Liver (tissue), 9 donors: ENCODE measurements around the gene BBS10. TPM values are rescaled to one million over a fixed set of nuclear protein-coding genes. Genes with fewer than 3 reads are reported as not detected.

Experiments used
- DNase-seq: peaks from one replicate; pipeline ENCODE4 v3.0.0-alpha.2; 2017; ENCODE audit warnings: low spot score
- H3K27ac ChIP-seq, 2 donors: one replicate each; pipeline ENCODE4 v1.7.0; 2013; ENCODE audit warnings: inconsistent platforms in 2 of 2, low read length in 2 of 2, control low read depth in 1 of 2, low read depth in 1 of 2, mild to moderate bottlenecking in 1 of 2
- H3K27me3 ChIP-seq, 4 donors: one replicate each; pipeline versions ENCODE4 v1.6.1 to v1.7.0; 2013; ENCODE audit warnings: low read length in 3 of 4, inconsistent platforms in 1 of 4, mild to moderate bottlenecking in 1 of 4, moderate library complexity in 1 of 4; ENCODE audit not compliant: control insufficient read depth in 4 of 4, insufficient read depth in 4 of 4
- H3K36me3 ChIP-seq, 4 donors: one replicate each; pipeline versions ENCODE4 v1.6.1 to v1.7.0; 2013; ENCODE audit warnings: low read length in 3 of 4, mild to moderate bottlenecking in 3 of 4, low read depth in 1 of 4, moderate library complexity in 1 of 4; ENCODE audit not compliant: control insufficient read depth in 4 of 4, insufficient read depth in 3 of 4
- H3K4me1 ChIP-seq, 4 donors: one replicate each; pipeline versions ENCODE4 v1.6.1 to v1.7.0; 2013; ENCODE audit warnings: low read length in 3 of 4, mild to moderate bottlenecking in 3 of 4, moderate library complexity in 1 of 4; ENCODE audit not compliant: control insufficient read depth in 4 of 4, insufficient read depth in 4 of 4
- H3K4me3 ChIP-seq, 3 donors: one replicate each; pipeline versions ENCODE4 v1.6.1 to v1.7.0; 2013; ENCODE audit warnings: low read length in 3 of 3, control low read depth in 1 of 3, low read depth in 1 of 3, mild to moderate bottlenecking in 1 of 3
- H3K9ac ChIP-seq, 2 donors: one replicate each; pipeline ENCODE4 v1.7.0; 2013; ENCODE audit warnings: low read length in 2 of 2, mild to moderate bottlenecking in 2 of 2, moderate library complexity in 2 of 2, control low read depth in 1 of 2, low read depth in 1 of 2
- H3K9me3 ChIP-seq, 4 donors: one replicate each; pipeline versions ENCODE4 v1.6.1 to v1.7.0; 2013; ENCODE audit warnings: low read length in 3 of 4; ENCODE audit not compliant: control insufficient read depth in 4 of 4
- ATF3 ChIP-seq: IDR thresholded peaks from 2 replicates; pipeline ENCODE4 v1.6.1; 2016; ENCODE audit warnings: antibody characterized with exemption
- CTCF ChIP-seq: fragments of 150-350 bp; IDR thresholded peaks from 2 replicates; pipeline ENCODE4 v1.5.1; 2017; ENCODE audit warnings: improper control_type of control experiment, low read depth, low read length; ENCODE audit not compliant: missing input control
- EGR1 ChIP-seq, 2 donors: IDR thresholded peaks; 2 replicates each; pipeline ENCODE4 v1.6.1; 2016 to 2018; ENCODE audit warnings: antibody characterized with exemption in 2 of 2, low read depth in 2 of 2
- FOXA1 ChIP-seq: IDR thresholded peaks from 2 replicates; pipeline ENCODE4 v1.6.1; 2016; ENCODE audit warnings: antibody characterized with exemption
- FOXA2 ChIP-seq: IDR thresholded peaks from 2 replicates; pipeline ENCODE4 v1.6.1; 2016; ENCODE audit warnings: antibody characterized with exemption
- GABPA ChIP-seq, 2 donors: IDR thresholded peaks in 1 of 2; conservative IDR thresholded peaks in 1 of 2; 2 replicates each; pipeline ENCODE4 v1.6.1; 2016; ENCODE audit warnings: antibody characterized with exemption in 2 of 2, mild to moderate bottlenecking in 1 of 2, moderate library complexity in 1 of 2
- HNF4A ChIP-seq, 2 donors: conservative IDR thresholded peaks; 2 replicates each; pipeline ENCODE4 v1.6.1; 2016; ENCODE audit warnings: antibody characterized with exemption in 2 of 2, mild to moderate bottlenecking in 2 of 2
- HNF4G ChIP-seq: IDR thresholded peaks from 2 replicates; pipeline ENCODE4 v1.6.1; 2016; ENCODE audit warnings: antibody characterized with exemption
- JUND ChIP-seq, 2 donors: IDR thresholded peaks; 2 replicates each; pipeline ENCODE4 v1.6.1; 2016; ENCODE audit warnings: antibody characterized with exemption in 2 of 2
- MAX ChIP-seq: IDR thresholded peaks from 2 replicates; pipeline ENCODE4 v1.6.1; 2016; ENCODE audit warnings: antibody characterized with exemption
- NR2F2 ChIP-seq: IDR thresholded peaks from 2 replicates; pipeline ENCODE4 v1.6.1; 2016; ENCODE audit warnings: antibody characterized with exemption
- RAD21 ChIP-seq, 2 donors: IDR thresholded peaks; 2 replicates each; pipeline ENCODE4 v1.6.1; 2016; ENCODE audit warnings: antibody characterized with exemption in 2 of 2, mild to moderate bottlenecking in 2 of 2
- REST ChIP-seq: IDR thresholded peaks from 2 replicates; pipeline ENCODE4 v1.6.1; 2016; ENCODE audit warnings: antibody characterized with exemption, mild to moderate bottlenecking
- RXRA ChIP-seq, 2 donors: IDR thresholded peaks; 2 replicates each; pipeline ENCODE4 v1.6.1; 2017 to 2018; ENCODE audit warnings: antibody characterized with exemption in 2 of 2, mild to moderate bottlenecking in 1 of 2
- SP1 ChIP-seq: IDR thresholded peaks from 2 replicates; pipeline ENCODE4 v1.6.1; 2018; ENCODE audit warnings: antibody characterized with exemption, mild to moderate bottlenecking
- TAF1 ChIP-seq: conservative IDR thresholded peaks from 2 replicates; pipeline ENCODE4 v1.6.1; 2016; ENCODE audit warnings: antibody characterized with exemption, mild to moderate bottlenecking
- YY1 ChIP-seq: IDR thresholded peaks from 2 replicates; pipeline ENCODE4 v1.6.1; 2016; ENCODE audit warnings: antibody characterized with exemption, mild to moderate bottlenecking
- ZBTB33 ChIP-seq: IDR thresholded peaks from 2 replicates; pipeline ENCODE4 v1.6.1; 2016; ENCODE audit warnings: antibody characterized with exemption
- WGBS: extraction: QIAGEN DNeasy Blood & Tissue Kit; methylation state at CpG from one replicate; pipeline ENCODE4 v1.1.7; 2013; 5-methylcytosine and 5-hydroxymethylcytosine counted together
- polyA plus RNA-seq, 2 donors: library from polyadenylated mRNA; stranded (reverse) in 1 of 2; unstranded in 1 of 2; fragments of 200-250 nt in 1 of 2; fragments of >200 nt in 1 of 2; fragmentation: Nextera tagmentation in 1 of 2; extraction: Ambion mirVana in 1 of 2; gene quantifications; one replicate each; pipeline versions ENCODE4 v1.2.1 to v1.2.3, GENCODE V29; 2013 to 2015
- total RNA-seq, 2 donors: library from RNA; depleted of rRNA; stranded (reverse); fragments of >200 nt; gene quantifications; one replicate each; pipeline ENCODE4 v1.2.3, GENCODE V29; 2014
- donor health status: healthy.
- donor health status: healthy.
- donor health status: healthy.
- donor health status: healthy.
- donor health status: healthy.

Gene BBS10
- total and polyA plus RNA-seq, 4 donors: 2.5 to 6.7 (median 4.0) TPM

- Histone ChIP-seq H3K27ac (no peak overlapping the region), H3K4me1 (peaks cover 0 to 12% (median 8%) of the 10 kb centered on the region in 4 donors), H3K9ac (no peak overlapping the region), H3K4me3 (no peak overlapping the region), H3K27me3 (no peaks in the 10 kb centered on the region), H3K36me3 (no peaks in the 10 kb centered on the region), H3K9me3 (no peaks in the 10 kb centered on the region)
- DNase-seq: no peak
- TF ChIP-seq ATF3: no peak
- WGBS: 93% methylated on average over 5 of the region's 5 CpGs
Measured at GRCh38 chr12:76341436-76342030, 6.7 kb downstream of the BBS10 start.

- no peak overlapping the region for H3K27ac ChIP-seq
Measured at GRCh38 chr12:76340680-76341435, 7.4 kb downstream of the BBS10 start.

More at GRCh38 chr12:76340680-76341435, 7.4 kb downstream of the BBS10 start:
- no peaks in the 10 kb centered on the region for H3K36me3 ChIP-seq
- DNase-seq: no peak
- H3K9me3 ChIP-seq: no peaks in the 10 kb centered on the region
- no peak overlapping the region for H3K9ac ChIP-seq
- WGBS: 74% methylated on average over 9 of the region's 9 CpGs
- no peak overlapping the region for H3K4me3 ChIP-seq
- H3K4me1 ChIP-seq: peaks cover 0 to 6% (median 3%) of the 10 kb centered on the region in 4 donors
- TF ChIP-seq RAD21 (IDR thresholded peaks at IDR 0.05) (no peak), FOXA1 (no peak), MAX (no peak), EGR1 (IDR thresholded peaks at IDR 0.05; ENCODE audit: low read depth in 2 of 2) (no peak), RXRA (IDR thresholded peaks at IDR 0.05) (no peak), JUND (IDR thresholded peaks at IDR 0.05) (no peak), NR2F2 (no peak), YY1 (no peak), ATF3 (no peak), GABPA (IDR thresholded peaks at IDR 0.05 in 1 of 2, conservative IDR thresholded peaks at IDR 0.05 in 1 of 2) (no peak), ZBTB33 (no peak), HNF4G (no peak), SP1 (no peak), FOXA2 (no peak), HNF4A (conservative IDR thresholded peaks at IDR 0.05) (no peak), TAF1 (no peak), CTCF (no peak), REST (no peak)
- no peaks in the 10 kb centered on the region for H3K27me3 ChIP-seq
